DMS114 treated with DMSO at 0.1 percent for 48 hours (cell line): ENCODE measurements around the gene WEE2.
"Not testable (repeated sequence)": the region's sequence is repeated elsewhere in the genome, so short reads cannot be mapped to it uniquely, and the experiment has no call there.

ENCODE experiments used
- DNase-seq: peaks from one replicate; lab custom pipeline; 2025; ENCODE audit not compliant: unreplicated experiment; lab: John Stamatoyannopoulos, UW

The WEE2 gene

GRCh38 chr7:141689072-141689825 lies 18.9 kb upstream of the WEE2 start:
- not testable (repeated sequence) for DNase-seq

- DNase-seq: no peak
These were observed 16.6 kb upstream of the WEE2 start for GRCh38 chr7:141691540-141691939.

GRCh38 chr7:141691961-141692360 lies 16.2 kb upstream of the WEE2 start:
- DNase-seq: no peak

GRCh38 chr7:141693082-141693481 lies 15.1 kb upstream of the WEE2 start:
- DNase-seq: no peak

- no peak for DNase-seq
These were observed 12.3 kb upstream of the WEE2 start for GRCh38 chr7:141695803-141696289.

GRCh38 chr7:141696348-141696747 lies 11.8 kb upstream of the WEE2 start:
- no peak for DNase-seq

- DNase-seq: no peak
These were observed 10.8 kb upstream of the WEE2 start for GRCh38 chr7:141697211-141697871.

- no peak for DNase-seq
These were observed 9.7 kb upstream of the WEE2 start for GRCh38 chr7:141698247-141699015.

GRCh38 chr7:141699860-141700259 lies 8.3 kb upstream of the WEE2 start:
- no peak for DNase-seq

- no peak for DNase-seq
These were observed 7.8 kb upstream of the WEE2 start for GRCh38 chr7:141700296-141700847.

GRCh38 chr7:141700848-141701371 lies 7.2 kb upstream of the WEE2 start:
- no peak for DNase-seq

GRCh38 chr7:141701489-141702046 lies 6.6 kb upstream of the WEE2 start:
- DNase-seq: no peak

- no peak for DNase-seq
These were observed 6.0 kb upstream of the WEE2 start, which contains the start of gene DENND11 for GRCh38 chr7:141702047-141702567. Gene DENND11 (minus strand): TSS chr7:141702166. CDS start chr7:141702153, 13 bp downstream.

- no peak for DNase-seq
These were observed 5.3 kb upstream of the WEE2 start for GRCh38 chr7:141702892-141703291.

GRCh38 chr7:141704112-141704511 lies 4.0 kb upstream of the WEE2 start:
- no peak for DNase-seq

- no peak for DNase-seq
These were observed 3.4 kb upstream of the WEE2 start for GRCh38 chr7:141704741-141705140.

GRCh38 chr7:141706239-141707064 lies 1.7 kb upstream of the WEE2 start:
- no peak for DNase-seq

- no peak for DNase-seq
These were observed 1.2 kb downstream of the WEE2 start for GRCh38 chr7:141709318-141709717.

- no peak for DNase-seq
These were observed 1.6 kb downstream of the WEE2 start for GRCh38 chr7:141709749-141710148.

GRCh38 chr7:141710301-141710700 lies 2.1 kb downstream of the WEE2 start:
- DNase-seq: no peak
